GM21786 (cell line): Measurements from ENCODE around the gene CACNG8.

Experiments used
- ATAC-seq: cut with Tn5 transposase; IDR thresholded peaks from one replicate; pipeline ENCODE4 v1.9.1; 2021; ENCODE audit not compliant: unreplicated experiment

The CACNG8 gene

DNA sequence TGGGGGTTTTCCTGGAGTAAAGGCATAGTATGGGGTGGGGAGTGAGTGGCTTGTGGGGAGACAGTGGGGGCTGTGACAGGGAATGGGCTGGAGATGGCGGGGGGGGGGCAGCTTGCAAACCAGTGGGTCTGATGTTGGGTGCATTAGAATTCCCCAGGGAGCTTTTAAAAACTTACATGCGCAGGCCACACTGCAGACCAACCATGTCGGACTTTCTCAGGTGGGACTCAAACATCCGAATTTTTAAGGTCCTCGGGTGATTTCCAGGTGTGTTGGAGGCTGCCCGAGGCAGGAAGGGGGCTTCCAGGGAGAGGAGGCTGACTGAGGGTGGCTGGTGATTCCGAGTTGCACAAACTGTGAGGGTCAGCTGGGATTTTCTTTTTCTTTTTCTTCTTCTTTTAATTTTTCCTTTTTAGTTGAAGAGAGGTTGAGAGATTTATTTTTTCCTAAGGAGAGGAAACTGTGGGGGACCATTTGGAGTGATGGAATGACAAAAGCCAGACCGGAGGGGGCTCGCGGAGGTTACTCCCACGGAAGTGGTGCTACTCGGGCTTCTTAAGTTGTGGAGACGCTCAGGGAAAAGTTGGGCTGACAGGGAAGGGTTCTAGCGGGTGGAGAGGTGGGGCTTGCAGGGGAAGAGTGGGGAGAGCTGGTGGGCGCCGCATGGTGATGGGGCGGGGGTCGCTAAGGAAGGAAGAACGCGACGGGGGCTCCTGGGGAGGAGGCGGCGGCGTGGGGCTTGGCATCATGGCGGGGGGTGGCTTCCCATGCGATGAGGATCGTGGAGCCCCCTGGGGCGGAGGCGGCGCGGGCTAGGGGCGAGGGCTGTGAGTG lies 997 bp upstream of the CACNG8 start:
- ATAC-seq = no peak

DNA sequence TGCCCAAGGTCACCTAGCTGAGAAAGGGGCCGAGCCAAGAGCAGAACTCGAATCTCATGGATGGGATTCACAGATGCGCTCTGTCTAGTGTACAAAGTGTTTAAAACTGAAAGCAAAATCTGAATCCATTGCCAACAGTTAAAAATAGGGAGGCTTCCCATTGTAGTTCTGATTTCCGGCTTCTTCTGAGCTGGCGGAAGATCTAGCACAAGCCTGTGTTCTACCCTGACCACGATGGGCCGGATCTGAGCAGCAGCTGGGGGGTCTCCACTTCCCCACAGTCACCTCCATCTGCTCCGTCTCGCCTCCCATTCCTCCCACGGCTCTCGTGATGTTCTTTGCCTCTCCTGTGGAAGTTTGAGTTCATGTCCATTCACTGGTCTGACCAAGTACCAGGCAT lies 2.4 kb downstream of the CACNG8 start:
- no peak for ATAC-seq

- ATAC-seq = no peak
These were observed 4.2 kb downstream of the CACNG8 start for GRCh38 chr19:53966931-53967330.

- no peak for ATAC-seq
These were observed 6.6 kb downstream of the CACNG8 start for GRCh38 chr19:53969366-53969765.

- ATAC-seq = no peak
These were observed 8.9 kb downstream of the CACNG8 start for GRCh38 chr19:53971673-53972072.

DNA sequence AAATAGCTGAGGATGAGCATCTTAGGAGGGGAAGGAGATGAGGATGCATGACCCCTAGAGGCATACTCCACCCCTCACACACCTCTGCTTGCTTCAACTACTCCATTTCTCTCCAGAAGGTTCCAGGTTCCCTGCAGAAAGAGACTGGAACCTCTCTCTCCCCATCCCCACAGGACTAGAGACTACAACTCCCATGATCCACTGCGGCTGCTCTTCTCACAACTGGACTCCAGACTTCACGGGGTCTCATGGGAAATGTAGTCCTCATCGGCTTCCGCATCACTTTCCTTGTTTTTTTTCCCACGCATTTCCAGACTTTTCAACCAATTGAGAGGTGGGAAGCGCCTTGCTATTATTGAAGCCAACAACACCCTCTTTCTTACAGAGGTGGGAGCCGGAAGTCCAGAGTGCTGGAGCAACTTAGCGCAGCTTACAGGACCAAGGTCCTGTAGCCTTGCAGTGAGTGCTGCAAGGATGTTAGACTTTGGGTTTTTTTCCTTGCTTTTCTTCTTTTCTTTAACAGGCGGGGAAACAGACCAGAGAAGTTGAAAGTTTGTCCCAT lies 14.8 kb downstream of the CACNG8 start:
- no peak for ATAC-seq

GRCh38 chr19:53977991-53978731 lies 15.4 kb downstream of the CACNG8 start:
- no peak for ATAC-seq

- no peak for ATAC-seq
These were observed 16.5 kb downstream of the CACNG8 start for GRCh38 chr19:53978975-53979801.

DNA sequence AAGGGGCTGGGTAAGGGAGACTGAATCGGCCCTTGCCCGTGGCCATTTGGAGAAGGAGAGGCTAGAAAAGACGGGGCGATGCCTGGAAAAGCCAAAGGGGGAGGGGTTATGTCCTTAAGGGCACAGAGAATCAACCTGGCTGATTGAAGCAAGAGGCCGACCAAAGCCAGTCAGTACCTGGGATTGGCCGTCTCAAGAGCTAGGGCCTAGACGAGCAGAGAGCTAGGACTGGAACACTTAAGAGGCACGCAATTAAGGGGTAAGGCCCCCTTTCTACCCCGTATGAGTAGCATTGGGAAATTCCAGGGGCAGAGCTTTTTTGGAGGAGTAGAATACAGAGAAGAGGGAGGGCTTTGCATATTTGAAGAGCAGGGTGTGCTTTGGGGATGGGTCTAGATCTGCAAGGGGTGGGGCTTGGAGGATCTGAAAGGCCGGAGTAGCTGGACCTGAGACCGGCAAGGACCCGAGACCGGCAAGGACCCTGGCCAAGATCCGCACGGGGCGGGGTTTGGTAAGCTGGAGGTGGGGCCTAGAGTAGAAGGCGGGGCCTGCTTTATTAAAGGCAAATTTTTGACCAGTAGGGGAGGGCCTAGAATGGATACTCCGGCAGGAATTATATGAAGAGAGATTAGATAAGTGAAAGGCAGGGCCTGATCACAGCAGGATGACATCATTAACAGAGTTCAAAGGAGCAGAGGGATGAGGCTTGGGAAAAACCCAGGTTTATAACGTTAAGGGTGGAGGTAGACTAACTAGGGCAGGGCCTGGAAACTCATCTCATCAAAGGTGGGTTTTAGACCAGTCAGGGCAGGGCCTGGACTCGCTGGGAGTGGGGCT lies 18.0 kb downstream of the CACNG8 start:
- no peak for ATAC-seq

DNA sequence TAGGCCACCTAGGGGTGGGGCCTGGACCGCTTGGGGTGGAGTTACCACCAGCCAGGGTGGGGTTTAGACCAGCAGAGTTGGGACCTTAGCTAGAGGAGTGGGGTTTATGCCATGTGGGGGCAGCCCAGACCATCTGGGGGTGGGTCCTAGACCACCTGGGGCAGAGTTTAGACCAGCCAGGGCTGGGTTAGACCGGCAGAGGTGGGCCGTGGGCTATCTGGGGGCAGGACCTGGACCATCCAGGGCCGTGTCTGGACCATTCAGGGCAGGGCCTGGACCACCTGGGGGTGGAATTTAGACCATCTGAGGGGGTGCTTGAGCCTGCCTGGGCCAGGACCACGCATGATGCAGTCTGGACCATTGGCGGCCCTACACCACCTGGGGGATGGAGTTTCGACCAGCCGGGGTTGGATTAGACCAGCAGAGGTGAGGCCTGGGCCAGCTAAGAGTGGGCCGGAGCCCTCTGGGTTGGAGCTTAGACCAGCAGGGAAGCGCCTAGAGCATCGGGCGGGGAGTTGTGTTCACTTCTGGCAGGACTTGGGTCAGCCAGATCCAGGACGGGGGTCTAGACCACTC lies 18.7 kb downstream of the CACNG8 start:
- ATAC-seq = no peak

DNA sequence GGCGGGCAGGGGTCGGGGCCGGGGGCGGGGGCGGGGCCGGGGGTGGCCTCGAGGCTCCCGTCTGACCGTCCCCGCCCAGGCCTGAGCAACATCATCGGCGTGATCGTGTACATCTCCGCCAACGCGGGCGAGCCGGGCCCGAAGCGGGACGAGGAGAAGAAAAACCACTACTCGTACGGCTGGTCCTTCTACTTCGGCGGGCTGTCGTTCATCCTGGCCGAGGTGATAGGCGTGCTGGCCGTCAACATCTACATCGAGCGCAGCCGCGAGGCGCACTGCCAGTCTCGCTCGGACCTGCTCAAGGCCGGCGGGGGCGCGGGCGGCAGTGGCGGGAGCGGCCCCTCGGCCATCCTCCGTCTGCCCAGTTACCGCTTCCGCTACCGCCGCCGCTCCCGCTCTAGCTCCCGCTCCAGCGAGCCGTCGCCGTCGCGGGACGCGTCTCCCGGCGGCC lies 19.3 kb downstream of the CACNG8 start:
- ATAC-seq = no peak

DNA sequence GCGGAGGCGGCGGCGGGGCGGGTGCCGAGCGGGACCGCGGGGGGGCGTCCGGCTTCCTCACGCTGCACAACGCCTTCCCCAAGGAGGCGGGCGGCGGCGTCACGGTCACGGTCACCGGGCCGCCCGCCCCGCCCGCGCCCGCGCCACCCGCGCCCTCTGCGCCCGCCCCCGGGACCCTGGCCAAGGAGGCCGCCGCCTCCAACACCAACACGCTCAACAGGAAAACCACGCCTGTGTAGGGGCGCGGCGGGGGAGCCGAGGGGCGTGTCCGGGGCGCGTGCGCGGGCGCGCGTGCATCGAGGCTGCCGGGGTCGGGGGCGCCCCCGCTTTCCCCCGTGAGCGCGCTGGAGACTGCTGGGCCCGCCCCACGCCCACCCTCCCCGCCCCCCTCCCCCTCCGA lies 19.9 kb downstream of the CACNG8 start:
- ATAC-seq = no peak

DNA sequence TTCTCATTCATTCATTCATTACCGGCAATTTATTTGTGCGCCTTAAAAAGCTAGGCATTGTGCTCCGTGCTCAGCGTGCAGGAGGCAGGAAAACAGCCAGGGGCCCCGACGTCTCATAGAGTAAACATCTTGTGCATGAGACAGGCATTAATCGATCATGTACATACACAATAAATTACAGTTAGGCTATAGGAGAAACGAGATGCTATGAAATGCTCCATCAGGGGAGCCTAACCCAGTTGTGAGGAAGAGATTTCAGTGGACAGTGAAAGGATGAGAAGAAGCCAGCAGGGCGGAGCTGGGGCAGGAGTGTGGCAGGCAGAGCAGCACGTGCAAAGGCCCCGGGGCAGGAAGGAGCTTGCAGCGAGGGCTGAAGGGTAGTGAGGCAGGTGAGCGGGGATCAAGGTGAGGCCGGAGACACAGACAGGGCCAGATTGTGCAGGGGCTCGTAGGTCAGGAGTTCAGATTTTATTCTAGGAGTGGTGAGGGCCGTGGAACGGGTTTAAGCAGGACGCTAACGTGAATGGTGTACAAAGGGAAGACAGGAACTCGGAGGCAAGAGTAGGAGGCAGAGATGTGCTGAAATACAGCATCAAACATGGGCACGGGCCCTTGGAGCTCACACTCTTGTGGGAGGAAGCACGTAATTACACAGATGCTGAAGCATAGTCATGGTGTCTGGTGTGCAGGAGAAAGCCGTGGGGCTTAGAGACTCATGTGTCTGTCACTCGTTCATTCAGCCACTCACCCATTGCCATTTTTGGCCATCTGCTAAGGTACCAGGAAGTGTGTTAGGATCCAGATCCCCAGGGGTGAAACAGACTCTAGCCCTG lies 20.9 kb downstream of the CACNG8 start:
- no peak for ATAC-seq

DNA sequence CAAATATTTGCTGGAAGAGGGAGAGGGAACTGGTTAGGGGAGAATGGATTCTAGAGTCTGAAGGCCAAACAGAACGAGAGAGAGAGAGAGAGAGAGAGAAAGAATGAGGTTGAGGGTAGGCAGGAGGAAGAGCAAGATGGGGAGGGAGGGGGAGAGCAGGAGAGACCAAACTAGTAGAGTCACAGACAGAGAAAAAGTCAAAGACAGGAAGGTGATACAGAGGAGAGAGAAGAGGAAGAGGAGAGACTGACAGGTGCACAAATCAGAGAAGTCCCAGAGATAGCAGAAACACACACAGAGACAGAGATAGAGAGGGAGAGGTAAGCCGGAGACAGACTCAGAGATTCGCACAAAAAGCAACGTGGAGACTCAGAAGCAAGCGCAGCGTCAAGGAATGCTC lies 23.1 kb downstream of the CACNG8 start:
- ATAC-seq = no peak

DNA sequence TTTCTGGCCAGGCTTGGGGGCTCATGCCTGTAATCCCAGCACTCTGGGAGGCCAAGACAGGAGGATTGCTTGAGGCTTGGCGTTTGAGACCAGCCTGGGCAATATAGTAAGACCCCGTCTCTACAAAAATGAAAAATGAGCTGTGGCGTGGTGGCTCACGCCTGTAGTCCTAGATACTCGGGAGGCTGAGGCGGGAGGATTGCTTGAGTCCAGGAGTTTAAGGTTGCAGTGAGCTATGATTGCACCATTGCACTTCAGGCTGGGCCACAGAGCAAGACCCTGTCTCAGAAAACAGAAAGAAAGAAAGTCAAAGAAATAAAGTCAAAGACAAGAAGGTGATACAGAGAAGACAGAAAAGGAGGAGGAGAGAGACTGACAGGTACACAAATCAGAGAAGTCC lies 26.2 kb downstream of the CACNG8 start:
- no peak for ATAC-seq

- no peak for ATAC-seq
These were observed 27.1 kb downstream of the CACNG8 start for GRCh38 chr19:53989600-53990533.

DNA sequence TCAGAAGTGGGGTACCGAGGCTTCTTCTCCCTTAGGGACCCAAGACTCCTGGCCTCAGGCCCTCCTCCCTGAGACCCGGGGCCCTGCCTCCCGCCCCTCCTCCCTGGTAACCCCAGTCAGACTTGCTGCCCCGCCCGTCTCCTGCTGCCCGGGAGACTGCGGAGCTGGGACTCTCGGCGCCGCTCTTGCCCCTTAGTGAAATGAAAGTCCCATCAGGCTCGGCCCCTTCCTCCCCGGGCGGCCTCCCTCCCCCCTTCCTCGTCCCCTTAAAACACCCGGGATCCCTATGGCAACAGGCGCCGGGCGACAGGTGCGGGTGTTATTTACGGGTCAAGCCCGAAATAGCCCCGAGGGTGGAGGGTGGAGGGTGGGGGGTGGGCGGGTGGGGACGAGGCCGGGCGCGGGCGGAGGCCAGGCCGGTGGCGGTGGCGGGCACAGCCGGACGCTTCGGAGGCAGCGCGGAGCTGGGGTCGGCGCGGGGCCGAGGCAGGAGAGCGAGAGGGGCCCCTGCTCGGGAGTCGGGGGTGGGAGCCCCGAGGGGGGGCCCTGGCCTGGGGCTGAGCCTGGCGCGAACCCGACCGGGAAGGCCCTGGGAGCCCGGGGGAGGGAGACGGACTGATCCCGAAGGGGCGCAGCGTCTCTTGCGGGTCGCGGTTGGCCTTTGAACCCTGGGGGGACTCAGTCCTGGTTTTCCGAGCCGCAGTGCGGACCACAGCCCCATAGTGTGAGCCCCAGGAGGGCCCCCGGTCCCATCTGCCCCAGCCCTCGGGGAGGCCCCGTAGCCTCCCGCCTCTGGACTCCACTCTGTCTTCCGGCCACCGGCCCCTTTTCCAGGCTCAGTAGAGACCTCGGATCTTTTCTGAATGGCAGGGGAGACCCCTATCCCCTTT lies 28.7 kb downstream of the CACNG8 start, which contains the start of gene CACNG6:
Gene CACNG6 (plus strand): TSS at position 414 of the 890 bp plus-strand sequence. CDS start 1,241 bp downstream, outside the sequence.
- ATAC-seq = no peak
